CD4-positive, alpha-beta memory T cell (primary cell): Measurements from ENCODE around the gene LCMT1. TPM values are rescaled to one million over a fixed set of nuclear protein-coding genes. Genes with fewer than 3 reads are reported as not detected.
A peak's percentile ranks its signal among the peaks of the same experiment; 100 is the strongest.

Source experiments
- CTCF ChIA-PET: fragments of 350-600 bp; sonication (Branson Sonifier 250); formaldehyde crosslinking; loops from one replicate; lab custom pipeline; 2021; ENCODE audit warnings: inconsistent platforms; ENCODE audit not compliant: partially characterized antibody; lab: Charles Lee
- POLR2A ChIA-PET: fragments of 350-600 bp; sonication (Branson Sonifier 250); formaldehyde crosslinking; loops from one replicate; lab custom pipeline; 2021; ENCODE audit not compliant: partially characterized antibody; lab: Charles Lee
- DNase-seq, 5 donors: peaks; one replicate each; pipeline versions ENCODE4 v3.0.0 to v3.0.0-alpha.2; 2020 to 2022; ENCODE audit warnings: mixed read lengths in 1 of 5
- H3K27ac ChIP-seq: one replicate; pipeline ENCODE4 v1.7.0; 2013; ENCODE audit warnings: low read depth, low read length
- H3K27me3 ChIP-seq: 2 replicates; pipeline ENCODE4 v1.7.0; 2013; ENCODE audit warnings: mild to moderate bottlenecking, low read length, moderate library complexity; ENCODE audit not compliant: insufficient read depth
- H3K36me3 ChIP-seq: 2 replicates; pipeline ENCODE4 v1.7.0; 2013; ENCODE audit warnings: mild to moderate bottlenecking, low read length, moderate library complexity; ENCODE audit not compliant: insufficient read depth
- H3K4me1 ChIP-seq: 2 replicates; pipeline ENCODE4 v1.7.0; 2013; ENCODE audit warnings: mild to moderate bottlenecking, low read length, moderate library complexity; ENCODE audit not compliant: insufficient read depth
- H3K4me3 ChIP-seq, 2 donors: one replicate each; pipeline ENCODE4 v1.7.0; 2013; ENCODE audit warnings: low read length in 2 of 2, mild to moderate bottlenecking in 1 of 2
- H3K9me3 ChIP-seq, 2 donors: one replicate each; pipeline ENCODE4 v1.7.0; 2013; ENCODE audit warnings: low read length in 2 of 2, control low read depth in 1 of 2; ENCODE audit not compliant: control insufficient read depth in 1 of 2
- H3K27ac Mint-ChIP-seq, 7 donors: one replicate each; pipeline ENCODE4 v1.8.0; 2020 to 2021; ENCODE audit warnings: mixed read lengths in 7 of 7, mild to moderate bottlenecking in 6 of 7, inconsistent platforms in 3 of 7, moderate library complexity in 3 of 7
- H3K27me3 Mint-ChIP-seq, 2 donors: one replicate each; pipeline ENCODE4 v1.8.0; 2020 to 2021; ENCODE audit warnings: mixed read lengths in 2 of 2
- H3K36me3 Mint-ChIP-seq, 2 donors: one replicate each; pipeline ENCODE4 v1.8.0; 2020 to 2021; ENCODE audit warnings: mixed read lengths in 2 of 2, inconsistent platforms in 1 of 2, mild to moderate bottlenecking in 1 of 2
- H3K4me1 Mint-ChIP-seq, 4 donors: one replicate each; pipeline ENCODE4 v1.8.0; 2020 to 2021; ENCODE audit warnings: mixed read lengths in 4 of 4, mild to moderate bottlenecking in 1 of 4
- H3K4me3 Mint-ChIP-seq, 8 donors: one replicate each; pipeline ENCODE4 v1.8.0; 2020 to 2021; ENCODE audit warnings: mixed read lengths in 8 of 8, mild to moderate bottlenecking in 7 of 8, moderate library complexity in 6 of 8, inconsistent platforms in 3 of 8
- H3K9me3 Mint-ChIP-seq, 8 donors: one replicate each; pipeline ENCODE4 v1.8.0; 2020 to 2021; ENCODE audit warnings: mixed read lengths in 8 of 8, mild to moderate bottlenecking in 5 of 8, inconsistent platforms in 3 of 8, moderate library complexity in 1 of 8
- intact Hi-C: fragments of 100-400 bp; cut with micrococcal nuclease; formaldehyde crosslinking; loops from one replicate; pipeline ENCODE4 v1.15.1; 2023
- polyA plus RNA-seq, 2 donors: library from polyadenylated mRNA; unstranded; fragments of 300-500 nt; fragmentation: Illumina TruSeq; gene quantifications; one replicate each; pipeline ENCODE4 v1.2.3, GENCODE V29; 2021
- total RNA-seq, 2 experiments: library from RNA; stranded (reverse); gene quantifications; one replicate each; pipeline ENCODE4 v1.2.3, GENCODE V29; 2021

Gene LCMT1
- total and polyA plus RNA-seq, 4 experiments from 2014 or later = 37.0 to 52.3 (median 42.4) TPM

DNA sequence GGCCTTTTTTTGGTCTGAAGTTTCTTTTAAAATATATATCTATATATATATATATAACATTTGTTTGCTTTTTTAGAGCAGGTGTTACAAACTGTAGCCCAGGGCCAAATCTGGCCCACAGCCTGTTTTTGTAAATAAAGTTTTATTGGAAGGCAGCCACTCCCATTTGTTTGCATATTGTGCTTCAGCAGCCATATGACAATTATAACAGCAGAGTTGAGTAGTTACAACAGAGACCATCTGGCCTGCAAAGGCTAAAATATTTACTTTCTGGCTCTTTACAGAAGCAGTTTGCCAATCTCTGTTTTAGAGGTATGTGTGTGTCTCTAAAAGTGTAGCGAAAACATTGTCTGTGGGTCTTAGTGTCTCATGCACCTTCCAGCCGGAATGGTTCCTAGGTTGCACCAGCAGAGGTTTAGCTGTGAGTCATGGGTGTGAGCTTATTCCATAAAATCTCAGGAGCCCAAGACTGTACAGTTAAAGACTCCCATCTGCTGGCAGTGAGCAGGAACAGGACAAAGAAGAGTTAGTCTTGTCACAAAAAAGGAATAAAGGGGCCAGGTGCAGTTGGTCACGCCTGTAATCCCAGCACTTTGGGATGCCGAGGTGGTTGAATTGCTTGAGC, 23.8 kb downstream of the LCMT1 start:
- CTCF ChIA-PET = interaction anchor here (1.0 kb wide), 1 partner anchor 9 kb away, joined by 3 read pairs; no protein-coding TSS in a partner anchor
- Histone ChIP-seq H3K4me3 (no peak overlapping the region), H3K27me3 (no peaks in the 10 kb centered on the region), H3K4me1 (no peaks in the 10 kb centered on the region), H3K27ac (no peak overlapping the region), H3K36me3 (peaks cover 35% of the 10 kb centered on the region), H3K9me3 (no peaks in the 10 kb centered on the region)
- Mint-ChIP-seq H3K36me3 (peaks cover 51 to 57% of the 10 kb centered on the region in 2 donors), H3K27me3 (no peaks in the 10 kb centered on the region), H3K4me3 (no peak overlapping the region), H3K9me3 (no peaks in the 10 kb centered on the region), H3K27ac (no peak overlapping the region), H3K4me1 (no peaks in the 10 kb centered on the region)
- DNase-seq = no peak
- POLR2A ChIA-PET = no interaction called here
- intact Hi-C loops = no loop called here

DNA sequence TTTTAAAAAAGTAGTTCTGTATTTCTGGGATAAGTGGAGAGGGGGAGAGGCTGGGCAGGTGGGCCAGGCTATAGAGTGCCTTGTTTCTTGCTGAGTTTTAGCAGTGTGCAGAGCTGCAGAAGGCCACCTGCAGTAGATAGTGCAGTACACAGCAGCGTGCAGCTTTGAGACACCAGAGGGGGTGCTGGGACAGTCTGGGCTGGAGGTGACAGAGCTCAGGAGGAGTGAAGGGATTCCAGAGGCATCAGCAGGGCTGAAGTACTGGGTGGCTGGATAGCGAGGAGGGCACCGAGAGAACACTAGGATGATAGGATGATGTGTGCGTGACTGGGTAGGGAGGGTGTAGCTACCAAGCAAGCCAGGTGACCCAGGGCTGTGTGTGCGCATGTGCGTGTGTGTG, 26.6 kb downstream of the LCMT1 start:
- H3K27me3 Mint-ChIP-seq = no peaks in the 10 kb centered on the region
- no peak overlapping the region for H3K27ac ChIP-seq
- POLR2A ChIA-PET = no interaction called here
- H3K27ac Mint-ChIP-seq = peak overlapping the region in 2 of 7 donors; percentile 38 to 42
- H3K36me3 Mint-ChIP-seq = peaks cover 60 to 70% of the 10 kb centered on the region in 2 donors
- no peaks in the 10 kb centered on the region for H3K27me3 ChIP-seq
- H3K4me3 Mint-ChIP-seq = no peak overlapping the region
- H3K36me3 ChIP-seq = peaks cover 43% of the 10 kb centered on the region
- DNase-seq = no peak
- H3K9me3 ChIP-seq = no peaks in the 10 kb centered on the region
- H3K4me3 ChIP-seq = no peak overlapping the region
- no peaks in the 10 kb centered on the region for H3K9me3 Mint-ChIP-seq
- intact Hi-C loops = no loop called here
- H3K4me1 ChIP-seq = no peaks in the 10 kb centered on the region
- no peaks in the 10 kb centered on the region for H3K4me1 Mint-ChIP-seq
- CTCF ChIA-PET = no interaction called here

DNA sequence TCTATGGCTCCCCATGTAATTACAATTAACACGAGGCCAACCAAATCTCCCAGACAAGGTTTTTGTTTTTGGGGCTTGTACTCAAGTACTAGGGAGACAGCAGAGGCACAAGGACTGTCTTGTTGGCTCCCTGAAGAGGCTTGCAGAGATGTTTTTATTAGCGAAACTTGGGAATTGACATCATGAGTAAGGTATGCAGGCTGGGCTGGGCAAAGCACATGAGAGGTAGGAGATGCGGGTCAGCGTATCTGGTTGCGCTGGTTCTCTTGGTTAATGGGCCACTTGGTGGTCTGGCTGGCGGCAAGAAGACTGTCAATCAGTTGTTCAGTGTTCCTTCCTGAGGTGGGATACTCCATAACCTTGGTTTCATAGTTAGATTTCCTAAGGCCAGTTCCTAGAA, 28.9 kb downstream of the LCMT1 start:
- DNase-seq = no peak
- no peak overlapping the region for H3K27ac ChIP-seq
- peaks cover 41% of the 10 kb centered on the region for H3K36me3 ChIP-seq
- no peak overlapping the region for H3K4me3 ChIP-seq
- H3K4me3 Mint-ChIP-seq = no peak overlapping the region
- H3K4me1 Mint-ChIP-seq = no peaks in the 10 kb centered on the region
- no peaks in the 10 kb centered on the region for H3K27me3 Mint-ChIP-seq
- no peaks in the 10 kb centered on the region for H3K27me3 ChIP-seq
- H3K36me3 Mint-ChIP-seq = peaks cover 46 to 65% of the 10 kb centered on the region in 2 donors
- H3K4me1 ChIP-seq = no peaks in the 10 kb centered on the region
- ChIA-PET POLR2A (interaction anchor here (1.0 kb wide), 1 partner anchor 8 kb away, joined by 3 read pairs; no protein-coding TSS in a partner anchor), CTCF (no interaction called here)
- no peak overlapping the region for H3K27ac Mint-ChIP-seq
- H3K9me3 Mint-ChIP-seq = no peaks in the 10 kb centered on the region
- H3K9me3 ChIP-seq = no peaks in the 10 kb centered on the region
- intact Hi-C loops = no loop called here

DNA sequence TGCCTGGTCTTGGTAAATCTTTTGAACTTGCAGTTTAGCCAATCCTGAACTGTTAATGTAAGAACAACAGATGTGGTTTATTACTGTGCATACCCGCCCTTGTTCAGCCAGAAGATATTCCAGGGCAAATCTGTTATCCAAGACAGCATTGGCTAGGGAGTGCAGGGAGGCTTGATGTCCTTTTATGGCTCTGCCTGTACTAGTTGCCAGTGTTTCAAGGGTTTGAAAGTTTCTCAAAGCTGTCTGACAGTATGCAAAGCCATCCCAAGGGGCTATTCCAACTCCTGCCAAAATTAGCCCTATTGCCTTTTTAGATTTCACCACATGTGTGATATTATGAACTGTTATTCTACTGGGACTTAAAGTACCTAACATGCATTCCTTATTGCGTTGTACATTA, 30.1 kb downstream of the LCMT1 start:
- no peak overlapping the region for H3K27ac ChIP-seq
- H3K4me3 ChIP-seq = no peak overlapping the region
- no peaks in the 10 kb centered on the region for H3K4me1 ChIP-seq
- no peak for DNase-seq
- no peaks in the 10 kb centered on the region for H3K27me3 ChIP-seq
- POLR2A ChIA-PET = no interaction called here
- no peaks in the 10 kb centered on the region for H3K9me3 ChIP-seq
- H3K36me3 Mint-ChIP-seq = peaks cover 40 to 67% of the 10 kb centered on the region in 2 donors
- peaks cover 41% of the 10 kb centered on the region for H3K36me3 ChIP-seq
- CTCF ChIA-PET = interaction anchor here (1.0 kb wide), 1 partner anchor 9 kb away, joined by 3 read pairs; no protein-coding TSS in a partner anchor
- H3K9me3 Mint-ChIP-seq = no peaks in the 10 kb centered on the region
- H3K27me3 Mint-ChIP-seq = no peaks in the 10 kb centered on the region
- no peaks in the 10 kb centered on the region for H3K4me1 Mint-ChIP-seq
- peak overlapping the region in 1 of 7 donors; percentile 52 for H3K27ac Mint-ChIP-seq
- H3K4me3 Mint-ChIP-seq = no peak overlapping the region
- intact Hi-C loops = no loop called here

DNA sequence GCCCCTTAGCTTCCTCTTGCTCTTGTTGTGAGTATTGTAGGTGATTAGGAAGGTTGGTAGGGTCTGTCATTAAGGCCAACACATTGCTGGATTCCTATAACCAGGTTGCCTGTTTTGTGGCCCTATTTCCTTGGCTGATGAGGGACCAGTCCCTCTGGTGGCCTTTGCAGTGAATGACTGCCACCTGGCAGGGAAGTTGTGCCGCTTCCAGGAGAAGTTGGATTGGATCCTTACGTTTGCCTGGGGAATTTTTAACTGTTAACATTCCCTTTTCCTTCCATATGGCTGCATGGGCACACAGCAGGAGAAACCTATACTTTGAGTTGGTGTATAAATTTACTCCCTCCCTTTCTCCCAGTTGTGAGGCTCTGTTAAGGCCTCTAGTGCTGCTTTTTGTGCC, 32.4 kb downstream of the LCMT1 start:
- peaks cover 37% of the 10 kb centered on the region for H3K36me3 ChIP-seq
- H3K27me3 Mint-ChIP-seq = no peaks in the 10 kb centered on the region
- no peak overlapping the region for H3K4me3 Mint-ChIP-seq
- no peaks in the 10 kb centered on the region for H3K4me1 ChIP-seq
- no peak overlapping the region for H3K4me3 ChIP-seq
- peaks cover 39 to 62% of the 10 kb centered on the region in 2 donors for H3K36me3 Mint-ChIP-seq
- no peak overlapping the region for H3K27ac ChIP-seq
- H3K4me1 Mint-ChIP-seq = no peaks in the 10 kb centered on the region
- no peaks in the 10 kb centered on the region for H3K27me3 ChIP-seq
- H3K27ac Mint-ChIP-seq = no peak overlapping the region
- intact Hi-C loops = no loop called here
- CTCF ChIA-PET = no interaction called here
- no peaks in the 10 kb centered on the region for H3K9me3 ChIP-seq
- DNase-seq = no peak
- no peaks in the 10 kb centered on the region for H3K9me3 Mint-ChIP-seq
- POLR2A ChIA-PET = no interaction called here

DNA sequence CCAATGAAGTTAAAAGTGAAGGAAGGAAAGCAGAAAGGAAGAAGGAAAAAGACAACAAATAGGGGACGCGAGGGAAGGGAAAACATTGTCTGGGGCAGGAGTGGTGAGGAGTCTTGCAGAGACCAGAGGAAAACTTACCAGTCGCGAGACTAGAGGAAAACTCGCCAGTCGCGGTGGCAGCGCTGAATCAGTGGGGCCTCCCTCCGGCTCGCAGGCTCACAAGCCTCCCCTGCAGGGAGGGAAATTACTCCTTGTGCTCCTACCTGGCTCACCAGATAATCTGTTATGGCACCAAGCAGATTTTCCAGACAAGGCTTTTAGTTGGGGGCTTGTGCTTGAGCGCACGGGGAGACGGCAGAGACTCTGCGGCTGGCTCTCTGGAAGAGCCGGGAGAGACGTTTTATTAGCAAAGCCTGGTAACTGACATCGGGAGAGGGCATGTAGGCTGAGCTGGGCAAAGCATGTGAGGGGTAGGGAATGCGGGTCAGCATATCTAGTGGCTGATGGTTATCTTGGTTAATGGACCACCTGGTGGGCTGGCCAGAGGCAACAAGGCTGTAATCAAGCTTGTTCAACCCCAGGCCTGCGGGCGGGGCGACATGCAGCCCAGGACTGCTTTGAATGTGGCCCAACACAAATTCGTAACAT, 37.1 kb downstream of the LCMT1 start:
- no peaks in the 10 kb centered on the region for H3K9me3 ChIP-seq
- H3K4me3 Mint-ChIP-seq = no peak overlapping the region
- H3K36me3 Mint-ChIP-seq = peaks cover 38 to 53% of the 10 kb centered on the region in 2 donors
- intact Hi-C loops = no loop called here
- CTCF ChIA-PET = interaction anchor here (0.5 kb wide), 1 partner anchor 244 kb away, joined by 5 read pairs; no protein-coding TSS in a partner anchor
- no peak overlapping the region for H3K27ac ChIP-seq
- no peaks in the 10 kb centered on the region for H3K27me3 ChIP-seq
- no peak overlapping the region for H3K4me3 ChIP-seq
- POLR2A ChIA-PET = no interaction called here
- H3K27me3 Mint-ChIP-seq = no peaks in the 10 kb centered on the region
- H3K4me1 ChIP-seq = no peaks in the 10 kb centered on the region
- H3K27ac Mint-ChIP-seq = no peak overlapping the region
- H3K36me3 ChIP-seq = peaks cover 9% of the 10 kb centered on the region
- peaks cover 0 to 2% (median 0%) of the 10 kb centered on the region in 4 donors for H3K4me1 Mint-ChIP-seq
- no peak for DNase-seq
- no peaks in the 10 kb centered on the region for H3K9me3 Mint-ChIP-seq

DNA sequence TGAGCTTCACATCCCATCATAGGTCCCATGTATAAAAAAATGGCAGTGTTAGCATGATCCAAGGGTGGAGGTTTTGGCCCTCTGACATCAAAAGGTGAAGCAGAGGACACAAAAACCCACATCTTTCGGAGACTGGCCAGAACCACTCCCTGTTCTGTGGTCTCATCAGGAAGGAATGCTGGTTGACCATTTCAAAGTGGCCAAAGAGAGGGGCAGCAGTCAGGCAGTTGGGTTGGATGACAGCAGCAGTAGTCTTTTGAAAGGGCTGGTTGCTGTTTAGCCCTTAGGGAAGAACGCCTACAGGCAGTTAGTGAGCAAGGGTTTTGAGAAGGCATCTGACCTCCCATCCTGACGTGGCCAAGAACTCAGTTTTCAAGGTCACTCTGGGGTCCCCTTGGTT, 40.5 kb downstream of the LCMT1 start:
- no peaks in the 10 kb centered on the region for H3K27me3 ChIP-seq
- no peak overlapping the region for H3K4me3 ChIP-seq
- Mint-ChIP-seq H3K27me3 (no peaks in the 10 kb centered on the region), H3K9me3 (no peaks in the 10 kb centered on the region), H3K4me3 (no peak overlapping the region), H3K27ac (peak overlapping the region in 1 of 7 donors; percentile 6), H3K4me1 (peaks cover 0 to 6% (median 0%) of the 10 kb centered on the region in 4 donors), H3K36me3 (peaks cover 54 to 55% of the 10 kb centered on the region in 2 donors)
- no peaks in the 10 kb centered on the region for H3K4me1 ChIP-seq
- H3K27ac ChIP-seq = no peak overlapping the region
- ChIA-PET CTCF (interaction anchor here (0.6 kb wide), 1 partner anchor 565 kb away, joined by 3 read pairs; no protein-coding TSS in a partner anchor), POLR2A (no interaction called here)
- peaks cover 10% of the 10 kb centered on the region for H3K36me3 ChIP-seq
- intact Hi-C loops = no loop called here
- no peaks in the 10 kb centered on the region for H3K9me3 ChIP-seq
- no peak for DNase-seq
